NCI-H146 treated with DMSO at 0.1 percent for 48 hours (cell line): ENCODE measurements around the gene PTX3.

Source experiments
- DNase-seq: peaks from one replicate; lab custom pipeline; 2025; ENCODE audit not compliant: unreplicated experiment; lab: John Stamatoyannopoulos, UW

PTX3 gene

DNA sequence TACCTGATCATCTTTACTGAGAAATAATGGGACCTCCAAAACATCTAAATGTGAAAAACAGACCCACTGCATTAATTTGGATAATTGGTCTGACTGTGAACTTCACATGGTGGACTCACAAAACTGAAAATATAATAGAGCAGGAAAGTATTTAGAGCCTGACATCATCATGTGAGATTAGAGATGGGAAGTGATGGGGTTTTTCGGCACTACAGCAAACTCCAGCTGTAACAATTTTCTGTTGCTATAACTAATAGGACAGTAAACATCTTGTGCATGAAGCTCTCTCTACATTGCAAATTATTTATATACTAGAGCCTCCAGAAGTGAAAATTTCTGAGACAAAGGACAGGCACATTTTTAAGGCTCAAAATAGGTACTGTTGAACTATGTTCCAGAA, 34.4 kb downstream of the PTX3 start:
- no peak for DNase-seq

DNA sequence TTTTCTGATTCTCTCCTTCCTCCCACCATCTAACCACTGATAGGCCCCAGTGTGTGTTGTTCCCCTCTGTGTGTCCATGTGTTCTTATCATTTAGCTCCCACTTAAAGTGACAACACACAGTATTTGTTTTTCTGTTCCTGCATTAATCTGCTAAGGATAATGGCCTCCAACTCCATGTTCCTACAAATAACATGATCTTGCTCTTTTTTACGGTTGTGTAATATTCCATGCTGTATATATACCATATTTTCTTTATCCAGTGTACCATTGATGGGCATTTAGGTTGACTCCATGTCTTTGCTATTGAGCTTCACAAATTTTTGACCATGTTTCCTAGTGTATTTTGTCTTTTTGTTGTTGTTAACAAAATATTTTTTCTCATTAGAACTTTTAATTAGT, 36.0 kb downstream of the PTX3 start:
- no peak for DNase-seq

DNA sequence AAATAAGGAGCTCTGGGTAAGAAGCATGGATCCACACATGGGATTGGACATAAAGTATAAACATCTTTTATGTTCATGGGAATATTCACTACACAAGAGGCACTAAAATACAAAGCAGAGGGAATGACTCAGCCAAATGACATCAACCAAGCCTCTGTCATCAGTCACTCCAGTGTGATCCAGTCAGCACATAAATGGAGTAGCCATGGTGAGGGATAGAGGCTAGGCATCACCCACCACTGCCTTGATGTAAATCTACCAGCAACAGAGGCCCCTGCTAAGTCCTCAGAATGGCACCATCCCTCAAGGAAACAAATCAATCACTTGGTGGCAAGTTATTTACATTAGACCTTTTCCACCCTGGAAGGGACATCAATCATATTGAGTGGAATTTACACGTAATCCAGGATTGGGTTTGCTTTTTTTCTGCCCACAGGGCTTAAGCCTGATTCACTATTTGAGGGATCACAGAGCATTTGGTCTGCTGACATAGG, 39.3 kb downstream of the PTX3 start:
- DNase-seq: no peak

DNA sequence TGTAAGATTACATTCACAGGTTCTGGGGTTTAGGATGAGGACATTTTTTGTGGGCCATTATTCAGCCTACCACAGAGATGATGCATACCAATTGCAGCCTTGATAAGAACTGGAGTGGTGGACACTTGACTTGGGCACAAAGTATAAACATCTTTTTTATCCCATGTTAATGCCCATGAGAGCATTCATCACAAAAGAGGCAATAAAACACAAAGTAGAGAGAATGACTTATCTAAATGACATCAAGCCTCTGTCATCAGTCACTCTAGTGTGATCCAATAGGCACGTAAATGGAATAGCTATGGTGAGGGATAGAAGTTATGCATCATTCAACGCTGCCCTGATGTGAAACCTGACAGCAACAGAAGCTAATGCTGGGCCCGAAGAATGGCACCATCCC, 40.8 kb downstream of the PTX3 start:
- DNase-seq: no peak

DNA sequence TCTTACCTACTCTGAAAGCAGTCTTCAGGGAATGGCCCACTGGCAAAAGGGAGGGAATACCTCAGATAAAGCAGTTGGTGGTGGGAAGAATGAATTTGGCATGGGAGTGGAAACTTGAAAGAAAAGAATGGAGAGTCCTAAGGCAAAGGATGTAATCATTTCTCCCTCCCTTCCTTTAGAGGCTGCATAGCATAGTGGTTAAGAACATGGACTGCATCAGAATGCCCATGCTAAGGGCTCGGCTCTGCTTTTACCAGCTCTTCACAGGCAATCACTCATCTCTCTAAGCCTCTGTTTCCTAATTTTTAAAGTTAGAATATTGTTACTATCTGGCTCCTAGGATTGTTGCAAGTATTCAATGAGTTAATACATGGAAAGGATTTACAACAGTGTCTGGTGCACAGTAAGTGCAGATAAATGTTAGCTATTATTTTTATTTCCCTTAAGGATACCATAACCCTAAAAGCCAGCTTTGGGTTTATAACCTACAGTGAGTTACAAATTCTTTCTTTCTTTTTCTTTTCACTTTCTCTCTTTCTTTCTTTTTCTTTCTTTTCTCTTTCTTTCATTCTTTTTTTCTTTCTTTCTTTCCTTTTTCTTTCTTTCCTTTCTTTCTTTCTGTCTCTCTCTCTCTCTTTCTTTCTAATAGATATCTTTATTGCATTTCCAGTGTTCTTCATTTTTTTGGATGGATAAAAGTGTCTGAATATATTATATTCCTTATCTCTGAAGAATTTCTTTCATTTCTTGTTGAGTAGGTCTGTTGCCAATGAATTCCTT, 43.0 kb downstream of the PTX3 start:
- no peak for DNase-seq

DNA sequence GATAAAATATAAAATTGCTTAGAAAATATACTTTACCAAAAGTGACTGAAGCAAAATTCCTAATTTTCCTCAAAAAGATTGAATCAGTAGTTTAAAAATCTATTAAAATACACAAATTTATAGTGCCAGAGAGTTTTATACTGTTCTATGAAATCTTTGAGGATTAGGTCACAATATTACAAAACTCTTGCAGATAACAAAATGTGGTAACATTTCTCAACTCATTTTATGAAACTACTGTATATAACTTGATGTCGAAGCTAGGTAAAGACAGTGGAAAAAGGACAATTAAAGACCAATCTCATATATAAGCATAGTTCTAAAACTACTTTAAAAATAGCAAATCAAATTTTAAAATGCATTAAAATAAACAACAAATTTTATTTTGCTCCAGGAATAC, 50.7 kb downstream of the PTX3 start:
- no peak for DNase-seq

DNA sequence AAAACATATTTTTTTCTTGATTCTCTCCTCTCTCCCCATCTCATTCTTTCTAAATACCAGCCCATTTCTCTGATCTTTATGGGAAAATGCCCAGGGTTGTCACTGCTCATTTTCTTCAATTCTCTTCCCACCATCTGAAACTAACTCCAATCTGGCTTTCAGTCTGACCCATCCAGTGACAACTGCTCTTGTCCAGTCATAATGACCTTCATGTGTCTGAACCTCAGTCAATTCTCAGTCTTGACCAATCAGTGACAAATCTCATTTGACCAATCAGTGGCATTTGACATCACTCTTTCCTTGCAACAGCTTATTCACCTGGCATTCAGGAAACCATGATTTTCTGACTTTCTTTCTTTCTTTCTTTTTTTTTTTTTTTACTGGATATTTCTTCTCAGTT, 51.5 kb downstream of the PTX3 start:
- DNase-seq: no peak

DNA sequence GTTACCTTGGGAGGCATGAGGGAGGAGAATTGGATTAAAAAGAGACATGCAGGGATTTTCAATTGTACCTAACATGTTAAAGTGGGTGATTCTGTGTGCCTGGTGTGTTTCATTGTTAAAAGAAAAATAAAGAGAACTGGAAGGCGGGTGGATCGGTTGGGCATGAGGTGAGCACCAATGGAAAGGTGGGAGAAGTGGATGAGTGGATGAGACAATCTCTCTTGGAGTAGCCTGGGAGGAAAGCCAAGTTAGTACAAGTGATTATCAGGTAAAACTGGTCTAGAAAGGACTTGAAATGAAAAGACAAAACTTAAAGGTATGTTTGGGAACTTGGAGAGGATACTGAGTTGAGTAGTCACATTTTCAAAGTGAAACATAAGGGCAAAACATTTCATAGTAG, 54.5 kb downstream of the PTX3 start:
- DNase-seq: no peak
